Measurements from ENCODE around the gene CRB1. TPM values are rescaled to one million over a fixed set of nuclear protein-coding genes. Genes with fewer than 3 reads are reported as not detected.

The CRB1 gene
- total RNA-seq, 6 experiments from 2014 or later = 0.07 TPM; not detected in 5

- H3K27me3 Mint-ChIP-seq (ENCODE audit: insufficient read depth) = no peaks in the 10 kb centered on the region; the same call in 1 of the 2 replicates
- H3K27ac Mint-ChIP-seq = no peak overlapping the region
- no peak overlapping the region for H3K4me3 Mint-ChIP-seq
- no peak for DNase-seq
- TF ChIP-seq CTCF (IDR thresholded peaks at IDR 0.05) = no peak
- H3K36me3 Mint-ChIP-seq (ENCODE audit: low read depth) = no peaks in the 10 kb centered on the region
- no peaks in the 10 kb centered on the region for H3K4me1 Mint-ChIP-seq (ENCODE audit: low read depth)
- H3K9me3 Mint-ChIP-seq = no peaks in the 10 kb centered on the region
These were observed 9.1 kb downstream of the CRB1 start for GRCh38 chr1:197277166-197277565.

- H3K4me1 Mint-ChIP-seq (ENCODE audit: low read depth) = no peaks in the 10 kb centered on the region
- DNase-seq = no peak
- H3K9me3 Mint-ChIP-seq = no peaks in the 10 kb centered on the region
- no peaks in the 10 kb centered on the region for H3K36me3 Mint-ChIP-seq (ENCODE audit: low read depth)
- no peak overlapping the region for H3K27ac Mint-ChIP-seq
- no peak for TF ChIP-seq CTCF (IDR thresholded peaks at IDR 0.05)
- peaks cover 3% of the 10 kb centered on the region for H3K27me3 Mint-ChIP-seq (ENCODE audit: insufficient read depth)
- H3K4me3 Mint-ChIP-seq = no peak overlapping the region
These were observed 16.3 kb downstream of the CRB1 start for GRCh38 chr1:197284325-197284724.

GRCh38 chr1:197284966-197285365 lies 16.9 kb downstream of the CRB1 start:
- Mint-ChIP-seq H3K4me1 (ENCODE audit: low read depth) (no peaks in the 10 kb centered on the region), H3K9me3 (no peaks in the 10 kb centered on the region), H3K27ac (no peak overlapping the region), H3K36me3 (ENCODE audit: low read depth) (no peaks in the 10 kb centered on the region), H3K4me3 (no peak overlapping the region), H3K27me3 (ENCODE audit: insufficient read depth) (peaks cover 3% of the 10 kb centered on the region)
- no peak for TF ChIP-seq CTCF (IDR thresholded peaks at IDR 0.05)
- DNase-seq = no peak

DNA sequence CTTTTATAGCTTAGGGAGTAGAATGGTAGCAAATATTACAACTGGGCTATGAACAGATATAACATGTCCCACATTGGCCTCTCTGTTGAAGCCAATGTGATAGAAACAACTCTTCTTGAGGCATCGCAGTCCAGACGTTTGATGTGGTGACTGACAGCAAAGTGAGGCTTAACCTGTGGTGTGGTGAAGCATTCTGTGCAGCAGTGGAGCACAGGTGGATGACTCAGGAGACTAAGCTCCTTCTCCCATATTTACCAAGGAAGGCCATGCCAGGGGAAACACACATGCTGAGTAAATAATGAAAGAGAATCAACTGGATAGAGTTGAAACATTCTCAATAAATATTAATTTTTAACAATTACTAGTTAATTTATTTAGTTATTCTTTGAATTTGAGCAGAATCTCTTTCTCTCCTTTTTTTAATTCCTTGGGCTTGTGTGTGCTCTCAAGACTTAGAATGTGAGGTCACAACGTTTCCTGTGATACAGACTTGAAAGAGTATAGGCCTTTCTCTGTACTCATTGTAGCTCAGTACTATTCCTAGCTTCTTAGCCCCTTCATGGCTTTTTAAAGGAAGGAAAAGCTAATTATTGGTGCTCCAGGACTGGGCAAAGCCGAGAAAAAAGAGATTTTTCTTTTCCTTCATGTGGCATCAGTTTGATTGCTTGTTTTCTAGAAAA lies 17.6 kb downstream of the CRB1 start:
- no peaks in the 10 kb centered on the region for H3K36me3 Mint-ChIP-seq (ENCODE audit: low read depth)
- DNase-seq = no peak
- no peak overlapping the region for H3K27ac Mint-ChIP-seq
- H3K4me1 Mint-ChIP-seq (ENCODE audit: low read depth) = no peaks in the 10 kb centered on the region
- no peak overlapping the region for H3K4me3 Mint-ChIP-seq
- no peak for TF ChIP-seq CTCF (IDR thresholded peaks at IDR 0.05)
- peaks cover 3% of the 10 kb centered on the region for H3K27me3 Mint-ChIP-seq (ENCODE audit: insufficient read depth)
- no peaks in the 10 kb centered on the region for H3K9me3 Mint-ChIP-seq

GRCh38 chr1:197286634-197287033 lies 18.6 kb downstream of the CRB1 start:
- H3K27ac Mint-ChIP-seq = no peak overlapping the region
- TF ChIP-seq CTCF (IDR thresholded peaks at IDR 0.05) = no peak
- no peaks in the 10 kb centered on the region for H3K4me1 Mint-ChIP-seq (ENCODE audit: low read depth)
- H3K4me3 Mint-ChIP-seq = no peak overlapping the region
- no peak for DNase-seq
- H3K27me3 Mint-ChIP-seq (ENCODE audit: insufficient read depth) = peaks cover 3% of the 10 kb centered on the region
- no peaks in the 10 kb centered on the region for H3K36me3 Mint-ChIP-seq (ENCODE audit: low read depth)
- no peaks in the 10 kb centered on the region for H3K9me3 Mint-ChIP-seq

All from HFFc6 (cell line).